ENCODE measurements around the gene PTPRN2.

PTPRN2 gene

GRCh38 chr7:157805713-157806112, 781.9 kb downstream of the PTPRN2 start:
- TF ChIP-seq CTCF (IDR thresholded peaks at IDR 0.05) = no peak

GRCh38 chr7:157803906-157804305, 783.7 kb downstream of the PTPRN2 start:
- no peak overlapping the region for H3K4me2 ChIP-seq (ENCODE audit: low read length)
- no peaks in the 10 kb centered on the region for H3K4me1 ChIP-seq
- no peaks in the 10 kb centered on the region for H3K9me3 ChIP-seq (ENCODE audit: control insufficient read depth, low read length)
- H3K27me3 ChIP-seq (ENCODE audit: control insufficient read depth, insufficient read depth, low read length) = no peaks in the 10 kb centered on the region
- no peak overlapping the region for H2AFZ ChIP-seq
- TF ChIP-seq CTCF (IDR thresholded peaks at IDR 0.05) = no peak
- H3K36me3 ChIP-seq (ENCODE audit: control insufficient read depth, insufficient read depth, low read length) = no peaks in the 10 kb centered on the region
- H3K27ac ChIP-seq = no peak overlapping the region
- H3K9ac ChIP-seq = no peak overlapping the region
- H3K79me2 ChIP-seq = no peaks in the 10 kb centered on the region
- no peak overlapping the region for H3K4me3 ChIP-seq (ENCODE audit: low read depth, low read length)

More at GRCh38 chr7:157805713-157806112, 781.9 kb downstream of the PTPRN2 start:
- Histone ChIP-seq H3K79me2 (no peaks in the 10 kb centered on the region), H3K4me2 (ENCODE audit: low read length) (no peak overlapping the region), H3K36me3 (ENCODE audit: control insufficient read depth, insufficient read depth, low read length) (no peaks in the 10 kb centered on the region), H3K27ac (no peak overlapping the region), H3K9me3 (ENCODE audit: control insufficient read depth, low read length) (no peaks in the 10 kb centered on the region), H3K4me1 (no peaks in the 10 kb centered on the region), H3K27me3 (ENCODE audit: control insufficient read depth, insufficient read depth, low read length) (no peaks in the 10 kb centered on the region), H3K4me3 (ENCODE audit: low read depth, low read length) (no peak overlapping the region), H3K9ac (no peak overlapping the region), H2AFZ (no peak overlapping the region)

- Histone ChIP-seq H3K4me3 (ENCODE audit: low read depth, low read length) (no peak overlapping the region), H3K9me3 (ENCODE audit: control insufficient read depth, low read length) (no peaks in the 10 kb centered on the region), H3K79me2 (no peaks in the 10 kb centered on the region), H3K27ac (no peak overlapping the region), H3K36me3 (ENCODE audit: control insufficient read depth, insufficient read depth, low read length) (no peaks in the 10 kb centered on the region), H3K27me3 (ENCODE audit: control insufficient read depth, insufficient read depth, low read length) (no peaks in the 10 kb centered on the region), H2AFZ (no peak overlapping the region), H3K4me1 (no peaks in the 10 kb centered on the region), H3K9ac (no peak overlapping the region), H3K4me2 (ENCODE audit: low read length) (no peak overlapping the region)
- no peak for TF ChIP-seq CTCF (IDR thresholded peaks at IDR 0.05)
These were observed 785.5 kb downstream of the PTPRN2 start for GRCh38 chr7:157801971-157802675.

GRCh38 chr7:157801113-157801512, 786.5 kb downstream of the PTPRN2 start:
- H3K27me3 ChIP-seq (ENCODE audit: control insufficient read depth, insufficient read depth, low read length) = no peaks in the 10 kb centered on the region
- no peak overlapping the region for H3K4me3 ChIP-seq (ENCODE audit: low read depth, low read length)
- no peak overlapping the region for H2AFZ ChIP-seq
- TF ChIP-seq CTCF (IDR thresholded peaks at IDR 0.05) = no peak
- H3K36me3 ChIP-seq (ENCODE audit: control insufficient read depth, insufficient read depth, low read length) = no peaks in the 10 kb centered on the region
- no peak overlapping the region for H3K4me2 ChIP-seq (ENCODE audit: low read length)
- H3K79me2 ChIP-seq = no peaks in the 10 kb centered on the region
- H3K27ac ChIP-seq = no peak overlapping the region
- H3K9me3 ChIP-seq (ENCODE audit: control insufficient read depth, low read length) = no peaks in the 10 kb centered on the region
- no peak overlapping the region for H3K9ac ChIP-seq
- H3K4me1 ChIP-seq = no peaks in the 10 kb centered on the region

GRCh38 chr7:157800281-157800680, 787.3 kb downstream of the PTPRN2 start:
- Histone ChIP-seq H3K27me3 (ENCODE audit: control insufficient read depth, insufficient read depth, low read length) (no peaks in the 10 kb centered on the region), H3K36me3 (ENCODE audit: control insufficient read depth, insufficient read depth, low read length) (no peaks in the 10 kb centered on the region), H2AFZ (no peak overlapping the region), H3K4me3 (ENCODE audit: low read depth, low read length) (no peak overlapping the region), H3K4me1 (no peaks in the 10 kb centered on the region), H3K79me2 (no peaks in the 10 kb centered on the region), H3K27ac (no peak overlapping the region), H3K4me2 (ENCODE audit: low read length) (no peak overlapping the region), H3K9ac (no peak overlapping the region), H3K9me3 (ENCODE audit: control insufficient read depth, low read length) (no peaks in the 10 kb centered on the region)
- no peak for TF ChIP-seq CTCF (IDR thresholded peaks at IDR 0.05)

Data from parathyroid adenoma (tissue), 2 donors.